ENCODE measurements around the gene CAMTA1.
A peak's percentile ranks its signal among the peaks of the same experiment; 100 is the strongest.

The CAMTA1 gene

DNA sequence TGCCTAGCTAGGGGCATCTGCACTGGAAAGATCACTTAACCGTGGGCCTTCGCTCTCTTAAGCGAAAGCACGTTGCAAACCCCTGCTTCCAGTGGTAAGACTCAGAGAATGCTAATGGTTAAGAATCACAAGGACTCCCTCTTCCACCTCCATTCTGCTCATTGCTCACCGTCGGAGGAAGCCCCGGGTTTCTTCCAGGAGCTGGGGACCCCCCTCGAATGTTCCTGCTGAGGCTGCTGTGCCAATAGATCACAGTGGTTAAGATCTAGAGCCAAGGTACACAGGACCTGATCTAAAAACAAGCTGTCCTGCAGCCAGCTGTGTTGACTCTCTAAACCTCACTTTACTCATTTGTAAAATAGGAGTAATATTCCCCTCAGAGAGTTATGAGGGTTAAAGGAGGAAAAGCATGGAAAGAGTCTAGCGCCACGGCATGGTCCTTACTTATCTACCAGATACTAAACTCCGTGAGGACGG, 986.6 kb downstream of the CAMTA1 start:
- Histone ChIP-seq H3K4me3 (ENCODE audit: extremely low read depth, insufficient read depth, low read length, poor library complexity, severe bottlenecking) (peak overlapping the region; percentile 77), H3K4me1 (ENCODE audit: control insufficient read depth, insufficient read depth, low read length, poor library complexity, severe bottlenecking) (peaks cover 4% of the 10 kb centered on the region), H3K36me3 (ENCODE audit: control insufficient read depth, insufficient read depth, low read length) (peaks cover 37% of the 10 kb centered on the region), H3K9me3 (ENCODE audit: control insufficient read depth, low read length) (no peaks in the 10 kb centered on the region), H3K27ac (ENCODE audit: low read depth, low read length, severe bottlenecking) (peak overlapping the region; percentile 86)
- WGBS, 2 experiments (ENCODE audit: insufficient coverage in 2 of 2), result 11 to 31% methylated on average over 9 to 11 of the region's 12 CpGs

DNA sequence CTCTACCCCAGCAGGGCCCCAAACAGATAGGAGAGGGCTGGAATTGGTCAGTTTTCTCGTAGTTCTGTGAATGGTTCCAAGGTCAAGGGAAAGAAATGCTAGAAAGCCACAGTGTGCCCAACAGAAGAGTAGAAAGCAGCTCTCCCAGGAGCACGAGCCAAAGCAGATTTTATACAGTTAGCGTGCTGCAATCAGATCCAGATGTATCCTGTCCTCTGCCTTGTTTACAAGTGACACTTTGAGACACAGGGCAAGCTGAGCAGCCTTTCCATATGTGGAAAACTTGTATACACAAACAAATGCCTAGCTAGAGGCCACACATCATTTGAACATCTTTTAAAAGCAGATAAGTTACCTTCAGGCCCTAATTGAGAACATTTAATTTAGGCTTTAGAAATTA, 992.3 kb downstream of the CAMTA1 start:
- Histone ChIP-seq H3K4me3 (ENCODE audit: extremely low read depth, insufficient read depth, low read length, poor library complexity, severe bottlenecking) (no peak overlapping the region), H3K36me3 (ENCODE audit: control insufficient read depth, insufficient read depth, low read length) (peaks cover 81% of the 10 kb centered on the region), H3K4me1 (ENCODE audit: control insufficient read depth, insufficient read depth, low read length, poor library complexity, severe bottlenecking) (no peaks in the 10 kb centered on the region), H3K9me3 (ENCODE audit: control insufficient read depth, low read length) (no peaks in the 10 kb centered on the region), H3K27ac (ENCODE audit: low read depth, low read length, severe bottlenecking) (no peak overlapping the region)
- WGBS, 2 experiments (ENCODE audit: insufficient coverage in 2 of 2), result 87 to 97% methylated on average over 2 to 3 of the region's 3 CpGs

GRCh38 chr1:7778133-7778628, 992.9 kb downstream of the CAMTA1 start:
- no peak overlapping the region for H3K27ac ChIP-seq (ENCODE audit: low read depth, low read length, severe bottlenecking)
- no peaks in the 10 kb centered on the region for H3K4me1 ChIP-seq (ENCODE audit: control insufficient read depth, insufficient read depth, low read length, poor library complexity, severe bottlenecking)
- no peaks in the 10 kb centered on the region for H3K9me3 ChIP-seq (ENCODE audit: control insufficient read depth, low read length)
- H3K36me3 ChIP-seq (ENCODE audit: control insufficient read depth, insufficient read depth, low read length), result peaks cover 76% of the 10 kb centered on the region
- no peak overlapping the region for H3K4me3 ChIP-seq (ENCODE audit: extremely low read depth, insufficient read depth, low read length, poor library complexity, severe bottlenecking)
- WGBS, 2 experiments (ENCODE audit: insufficient coverage in 2 of 2), result 90 to 100% methylated on average over 4 of the region's 4 CpGs

DNA sequence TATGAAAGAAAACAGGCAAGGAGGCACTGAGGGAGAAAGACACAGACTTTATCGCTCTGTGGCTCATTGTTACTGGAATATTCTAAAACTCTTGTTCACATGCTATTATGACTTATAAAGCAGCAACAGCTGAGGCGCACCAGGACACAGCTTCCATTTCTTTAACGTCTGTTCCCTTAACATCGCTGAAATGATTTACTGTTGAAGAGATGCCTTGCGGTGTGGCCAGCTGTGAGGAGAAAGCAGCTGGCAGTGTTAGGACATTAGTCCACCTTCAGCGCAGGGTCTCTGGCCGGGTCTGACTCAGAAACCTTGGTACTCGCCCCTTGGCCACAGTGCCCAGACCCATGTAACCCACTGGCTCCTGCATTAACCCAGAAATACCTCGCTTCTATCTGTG, 995.7 kb downstream of the CAMTA1 start:
- WGBS, 2 experiments (ENCODE audit: insufficient coverage in 2 of 2), result 91 to 97% methylated on average over 8 to 9 of the region's 9 CpGs
- Histone ChIP-seq H3K4me3 (ENCODE audit: extremely low read depth, insufficient read depth, low read length, poor library complexity, severe bottlenecking) (no peak overlapping the region), H3K27ac (ENCODE audit: low read depth, low read length, severe bottlenecking) (no peak overlapping the region), H3K36me3 (ENCODE audit: control insufficient read depth, insufficient read depth, low read length) (peaks cover 54% of the 10 kb centered on the region), H3K4me1 (ENCODE audit: control insufficient read depth, insufficient read depth, low read length, poor library complexity, severe bottlenecking) (no peaks in the 10 kb centered on the region), H3K9me3 (ENCODE audit: control insufficient read depth, low read length) (no peaks in the 10 kb centered on the region)

- H3K4me3 ChIP-seq (ENCODE audit: extremely low read depth, insufficient read depth, low read length, poor library complexity, severe bottlenecking), result no peak overlapping the region
- WGBS, 2 experiments (ENCODE audit: insufficient coverage in 2 of 2), result 96 to 100% methylated on average over 3 to 4 of the region's 7 CpGs
- H3K27ac ChIP-seq (ENCODE audit: low read depth, low read length, severe bottlenecking), result no peak overlapping the region
- H3K36me3 ChIP-seq (ENCODE audit: control insufficient read depth, insufficient read depth, low read length), result peaks cover 51% of the 10 kb centered on the region
- H3K9me3 ChIP-seq (ENCODE audit: control insufficient read depth, low read length), result no peaks in the 10 kb centered on the region
- H3K4me1 ChIP-seq (ENCODE audit: control insufficient read depth, insufficient read depth, low read length, poor library complexity, severe bottlenecking), result no peaks in the 10 kb centered on the region
Measured at GRCh38 chr1:7781501-7781900, 996.2 kb downstream of the CAMTA1 start.

DNA sequence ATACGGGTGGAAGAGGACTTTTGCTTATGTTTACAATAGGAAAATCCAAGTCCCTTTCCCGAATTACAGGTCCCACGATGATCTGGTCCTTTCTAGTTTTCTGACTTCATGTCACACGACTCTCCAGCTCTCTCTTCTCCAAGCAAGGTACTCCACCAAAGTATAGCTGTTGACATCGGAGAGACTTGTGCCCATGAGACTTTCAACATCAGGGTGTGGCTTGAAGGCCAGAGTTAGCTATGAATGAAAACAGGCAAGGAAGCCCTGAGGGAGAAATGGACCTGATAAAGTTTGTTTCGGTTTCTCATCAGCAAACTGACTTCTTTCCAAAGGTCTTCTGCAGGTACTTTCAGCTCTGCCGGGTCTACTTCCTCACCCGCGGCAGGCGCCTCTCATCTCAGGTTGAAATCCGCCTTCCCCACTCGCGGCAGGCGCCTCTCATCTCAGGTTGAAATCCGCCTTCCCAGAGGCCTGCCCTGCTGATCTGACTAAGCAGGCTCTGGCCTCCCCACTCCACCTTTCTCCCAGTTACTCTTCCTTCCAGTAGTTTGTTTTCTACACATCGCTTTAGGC, 996.8 kb downstream of the CAMTA1 start:
- H3K36me3 ChIP-seq (ENCODE audit: control insufficient read depth, insufficient read depth, low read length), result peaks cover 46% of the 10 kb centered on the region
- H3K4me3 ChIP-seq (ENCODE audit: extremely low read depth, insufficient read depth, low read length, poor library complexity, severe bottlenecking), result no peak overlapping the region
- H3K27ac ChIP-seq (ENCODE audit: low read depth, low read length, severe bottlenecking), result no peak overlapping the region
- H3K4me1 ChIP-seq (ENCODE audit: control insufficient read depth, insufficient read depth, low read length, poor library complexity, severe bottlenecking), result no peaks in the 10 kb centered on the region
- WGBS, 2 experiments (ENCODE audit: insufficient coverage in 2 of 2), result 94 to 96% methylated on average over 14 of the region's 16 CpGs
- H3K9me3 ChIP-seq (ENCODE audit: control insufficient read depth, low read length), result no peaks in the 10 kb centered on the region

- WGBS, 2 experiments (ENCODE audit: insufficient coverage in 2 of 2), result 19 to 28% methylated on average over 7 to 10 of the region's 34 CpGs
- peak overlapping the region; percentile 42 for H3K4me3 ChIP-seq (ENCODE audit: extremely low read depth, insufficient read depth, low read length, poor library complexity, severe bottlenecking)
- H3K4me1 ChIP-seq (ENCODE audit: control insufficient read depth, insufficient read depth, low read length, poor library complexity, severe bottlenecking), result no peaks in the 10 kb centered on the region
- H3K27ac ChIP-seq (ENCODE audit: low read depth, low read length, severe bottlenecking), result no peak overlapping the region
- H3K9me3 ChIP-seq (ENCODE audit: control insufficient read depth, low read length), result no peaks in the 10 kb centered on the region
- H3K36me3 ChIP-seq (ENCODE audit: control insufficient read depth, insufficient read depth, low read length), result peaks cover 33% of the 10 kb centered on the region
Measured at GRCh38 chr1:7783178-7783711, 998.0 kb downstream of the CAMTA1 start.

DNA sequence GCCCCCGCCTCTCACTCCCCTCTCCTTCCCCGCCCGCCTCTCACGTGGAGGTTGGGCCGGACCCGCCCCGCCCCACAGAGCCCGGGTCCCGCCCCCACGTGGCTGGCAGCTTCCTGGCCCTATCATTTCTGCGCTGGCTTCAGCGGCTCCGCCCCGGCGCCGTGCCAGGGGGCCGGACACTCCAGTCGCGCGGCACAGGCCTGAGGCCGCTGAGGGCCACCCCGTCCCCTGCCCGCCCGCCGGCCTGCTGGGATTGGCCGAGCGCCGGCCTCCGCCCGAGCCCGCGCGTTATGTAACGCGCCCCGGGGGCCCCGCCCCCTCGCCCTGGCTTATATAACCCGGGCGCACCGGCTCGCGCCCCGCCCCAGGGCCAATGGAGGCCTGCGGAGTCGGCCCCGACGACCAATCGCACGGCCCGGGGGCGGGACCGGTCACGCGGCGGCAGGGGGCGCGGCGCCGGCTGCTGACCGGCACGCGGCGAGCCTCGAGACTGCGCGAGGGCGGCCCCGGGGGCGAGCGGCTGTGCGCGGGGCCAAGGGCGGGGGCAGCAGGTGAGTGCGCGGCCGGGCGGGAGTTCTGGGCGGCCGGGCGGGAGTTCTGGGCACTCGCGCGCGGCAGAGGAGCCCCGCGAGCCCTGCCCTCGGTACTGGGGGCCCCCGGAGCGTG, 998.7 kb downstream of the CAMTA1 start, which contains the start of gene PER3:
TSS of gene PER3 (plus strand) at position 466 of the 666 bp plus-strand sequence. CDS start 587 bp downstream, outside the sequence.
- Histone ChIP-seq H3K4me1 (ENCODE audit: control insufficient read depth, insufficient read depth, low read length, poor library complexity, severe bottlenecking) (no peaks in the 10 kb centered on the region), H3K36me3 (ENCODE audit: control insufficient read depth, insufficient read depth, low read length) (peaks cover 31% of the 10 kb centered on the region), H3K4me3 (ENCODE audit: extremely low read depth, insufficient read depth, low read length, poor library complexity, severe bottlenecking) (peak within 1 kb of the TSS; percentile 42), H3K27ac (ENCODE audit: low read depth, low read length, severe bottlenecking) (peak within 1 kb of the TSS; percentile 48), H3K9me3 (ENCODE audit: control insufficient read depth, low read length) (no peaks in the 10 kb centered on the region)
- WGBS, 2 experiments (ENCODE audit: insufficient coverage in 2 of 2), result 1 to 2% methylated on average over 58 to 69 of the region's 90 CpGs

GRCh38 chr1:7784492-7785071, 999.3 kb downstream of the CAMTA1 start:
- 63 to 80% methylated on average over 31 to 51 of the region's 52 CpGs for WGBS, 2 experiments (ENCODE audit: insufficient coverage in 2 of 2)
- Histone ChIP-seq H3K4me1 (ENCODE audit: control insufficient read depth, insufficient read depth, low read length, poor library complexity, severe bottlenecking) (no peaks in the 10 kb centered on the region), H3K4me3 (ENCODE audit: extremely low read depth, insufficient read depth, low read length, poor library complexity, severe bottlenecking) (peak overlapping the region; percentile 30), H3K27ac (ENCODE audit: low read depth, low read length, severe bottlenecking) (peak overlapping the region; percentile 48), H3K36me3 (ENCODE audit: control insufficient read depth, insufficient read depth, low read length) (peaks cover 31% of the 10 kb centered on the region), H3K9me3 (ENCODE audit: control insufficient read depth, low read length) (peaks cover 4% of the 10 kb centered on the region)

GRCh38 chr1:7785108-7785507, 999.9 kb downstream of the CAMTA1 start:
- WGBS, 2 experiments (ENCODE audit: insufficient coverage in 2 of 2), result 93 to 95% methylated on average over 6 of the region's 7 CpGs
- H3K9me3 ChIP-seq (ENCODE audit: control insufficient read depth, low read length), result peaks cover 10% of the 10 kb centered on the region
- no peak overlapping the region for H3K4me3 ChIP-seq (ENCODE audit: extremely low read depth, insufficient read depth, low read length, poor library complexity, severe bottlenecking)
- peaks cover 30% of the 10 kb centered on the region for H3K36me3 ChIP-seq (ENCODE audit: control insufficient read depth, insufficient read depth, low read length)
- H3K27ac ChIP-seq (ENCODE audit: low read depth, low read length, severe bottlenecking), result no peak overlapping the region
- H3K4me1 ChIP-seq (ENCODE audit: control insufficient read depth, insufficient read depth, low read length, poor library complexity, severe bottlenecking), result no peaks in the 10 kb centered on the region
